Activated T-helper 1 cell treated with anti-CD3 and anti-CD28 coated beads, Interleukin-12 subunit alpha, Interleukin-12 subunit beta, Interleukin-2, Interleukin-4 antibody, amounts not matched to agents 30 ng/mL and 10 ng/mL and 1 ng/mL, durations not matched to agents 14 hours and 24 hours and 36 hours (primary cell): ENCODE data around the gene NDUFA13. TPM values are rescaled to one million over a fixed set of nuclear protein-coding genes. Genes with fewer than 3 reads are reported as not detected.
A peak's percentile ranks its signal among the peaks of the same experiment; 100 is the strongest.

Source experiments
- DNase-seq: peaks from one replicate; pipeline ENCODE4 v3.0.0; 2021; ENCODE audit warnings: low spot score
- H3K27ac Mint-ChIP-seq: one replicate; pipeline ENCODE4 v1.8.0; 2021; ENCODE audit warnings: mild to moderate bottlenecking, mixed read lengths
- H3K27me3 Mint-ChIP-seq: one replicate; pipeline ENCODE4 v1.8.0; 2022; ENCODE audit warnings: mild to moderate bottlenecking, moderate library complexity, mixed read lengths; ENCODE audit not compliant: insufficient read depth
- H3K36me3 Mint-ChIP-seq: one replicate; pipeline ENCODE4 v1.8.0; 2021; ENCODE audit warnings: low read depth, mixed read lengths
- H3K4me1 Mint-ChIP-seq: one replicate; pipeline ENCODE4 v1.8.0; 2021; ENCODE audit warnings: low read depth, mixed read lengths
- H3K4me3 Mint-ChIP-seq: one replicate; pipeline ENCODE4 v1.8.0; 2021; ENCODE audit warnings: mild to moderate bottlenecking, moderate library complexity, mixed read lengths
- H3K9me3 Mint-ChIP-seq: one replicate; pipeline ENCODE4 v1.8.0; 2021; ENCODE audit warnings: mixed read lengths
- intact Hi-C: fragments of 100-400 bp; cut with micrococcal nuclease; formaldehyde crosslinking; loops from one replicate; pipeline ENCODE4 v1.15.1; 2024
- total RNA-seq: library from RNA; stranded (reverse); gene quantifications from 2 replicates; pipeline ENCODE4 v1.2.3, GENCODE V29; 2022

Gene NDUFA13
- total RNA-seq, 1 donor from 2014 or later = 410 TPM

GRCh38 chr19:19568802-19569756, 53.1 kb downstream of the NDUFA13 start:
- Mint-ChIP-seq H3K36me3 (peaks cover 51% of the 10 kb centered on the region), H3K27ac (peak overlapping the region; percentile 84), H3K4me3 (no peak overlapping the region), H3K4me1 (peaks cover 5% of the 10 kb centered on the region), H3K9me3 (no peaks in the 10 kb centered on the region), H3K27me3 (no peaks in the 10 kb centered on the region)
- DNase-seq = no peak
- intact Hi-C loops = loop anchor here (2.0 kb wide), 1 partner anchor 22 kb away; no protein-coding TSS in a partner anchor

GRCh38 chr19:19570571-19570970, 54.5 kb downstream of the NDUFA13 start:
- DNase-seq = no peak
- H3K27ac Mint-ChIP-seq = peak overlapping the region; percentile 1

GRCh38 chr19:19571071-19571786, 55.2 kb downstream of the NDUFA13 start:
- H3K4me3 Mint-ChIP-seq = no peak overlapping the region
- intact Hi-C loops = no loop called here
- peak overlapping the region; percentile 1 for H3K27ac Mint-ChIP-seq
- H3K27me3 Mint-ChIP-seq = no peaks in the 10 kb centered on the region
- no peaks in the 10 kb centered on the region for H3K9me3 Mint-ChIP-seq
- no peak for DNase-seq
- peaks cover 10% of the 10 kb centered on the region for H3K4me1 Mint-ChIP-seq
- H3K36me3 Mint-ChIP-seq = peaks cover 41% of the 10 kb centered on the region

More at GRCh38 chr19:19570571-19570970, 54.5 kb downstream of the NDUFA13 start:
- Mint-ChIP-seq H3K36me3 (peaks cover 41% of the 10 kb centered on the region), H3K27me3 (no peaks in the 10 kb centered on the region), H3K4me1 (peaks cover 9% of the 10 kb centered on the region), H3K4me3 (no peak overlapping the region), H3K9me3 (no peaks in the 10 kb centered on the region)
- intact Hi-C loops = no loop called here

GRCh38 chr19:19575411-19575810, 59.4 kb downstream of the NDUFA13 start:
- no peaks in the 10 kb centered on the region for H3K27me3 Mint-ChIP-seq
- DNase-seq = no peak
- peaks cover 12% of the 10 kb centered on the region for H3K4me1 Mint-ChIP-seq
- no peak overlapping the region for H3K4me3 Mint-ChIP-seq
- peak overlapping the region; percentile 24 for H3K27ac Mint-ChIP-seq
- peaks cover 19% of the 10 kb centered on the region for H3K36me3 Mint-ChIP-seq
- no peaks in the 10 kb centered on the region for H3K9me3 Mint-ChIP-seq
- intact Hi-C loops = no loop called here

Other genes with a start within 250 kb of the NDUFA13 start
- gene TM6SF2, start 242.9 kb upstream of the NDUFA13 start, total RNA-seq = not detected in 2 replicates
- gene SUGP1, start 195.7 kb upstream of the NDUFA13 start, total RNA-seq = 76.3 and 79.8 TPM in 2 replicates
- 71.4 and 73.4 TPM in 2 replicates for gene MAU2, start 195.4 kb upstream of the NDUFA13 start, total RNA-seq
- gene GATAD2A, start 110.5 kb upstream of the NDUFA13 start, total RNA-seq = 139 and 142 TPM in 2 replicates
- 3.0 and 4.1 TPM in 2 replicates for gene TSSK6, start 677 bp upstream of the NDUFA13 start, total RNA-seq
- gene YJEFN3, start 12.7 kb downstream of the NDUFA13 start, total RNA-seq = 13.6 and 15.0 TPM in 2 replicates
- gene CILP2, start 22.0 kb downstream of the NDUFA13 start, total RNA-seq = 0.26 and 0.29 TPM in 2 replicates
- gene PBX4, start 102.5 kb downstream of the NDUFA13 start, total RNA-seq = 28.0 and 29.6 TPM in 2 replicates
- 25.8 and 27.4 TPM in 2 replicates for gene LPAR2, start 112.0 kb downstream of the NDUFA13 start, total RNA-seq
- 67.8 and 71.6 TPM in 2 replicates for gene GMIP, start 127.4 kb downstream of the NDUFA13 start, total RNA-seq
- 101 and 104 TPM in 2 replicates for gene ATP13A1, start 147.5 kb downstream of the NDUFA13 start, total RNA-seq
- 48.2 and 54.9 TPM in 2 replicates for gene ZNF101, start 152.6 kb downstream of the NDUFA13 start, total RNA-seq
- 4.3 and 5.1 TPM in 2 replicates for gene ZNF14, start 216.9 kb downstream of the NDUFA13 start, total RNA-seq